NCI-H748 (cell line): ENCODE measurements around the gene NDUFB10.
"Not testable (repeated sequence)": the region's sequence is repeated elsewhere in the genome, so short reads cannot be mapped to it uniquely, and the experiment has no call there.

ENCODE experiments used
- DNase-seq: peaks from one replicate; lab custom pipeline; 2025; ENCODE audit not compliant: unreplicated experiment; lab: John Stamatoyannopoulos, UW

The NDUFB10 gene

GRCh38 chr16:1923299-1924034 lies 35.9 kb upstream of the NDUFB10 start:
- peak; percentile 83 for DNase-seq

GRCh38 chr16:1924095-1924494 lies 35.2 kb upstream of the NDUFB10 start:
- DNase-seq, result no peak

GRCh38 chr16:1926271-1926670 lies 33.1 kb upstream of the NDUFB10 start:
- no peak for DNase-seq

GRCh38 chr16:1929105-1929504 lies 30.2 kb upstream of the NDUFB10 start:
- peak; percentile 31 for DNase-seq

GRCh38 chr16:1929578-1930337 lies 29.6 kb upstream of the NDUFB10 start:
- peak; percentile 79 for DNase-seq

GRCh38 chr16:1930338-1930720 lies 29.0 kb upstream of the NDUFB10 start:
- no peak for DNase-seq

- peak; percentile 3 for DNase-seq
Measured at GRCh38 chr16:1932050-1933028, 27.0 kb upstream of the NDUFB10 start.

- DNase-seq, result no peak
Measured at GRCh38 chr16:1933097-1933661, 26.2 kb upstream of the NDUFB10 start.

GRCh38 chr16:1936945-1937479 lies 22.3 kb upstream of the NDUFB10 start:
- no peak for DNase-seq

GRCh38 chr16:1938316-1938715 lies 21.0 kb upstream of the NDUFB10 start:
- no peak for DNase-seq

GRCh38 chr16:1938910-1939309 lies 20.4 kb upstream of the NDUFB10 start:
- DNase-seq, result no peak

GRCh38 chr16:1939833-1940232 lies 19.5 kb upstream of the NDUFB10 start:
- not testable (repeated sequence) for DNase-seq

GRCh38 chr16:1940273-1941161 lies 18.8 kb upstream of the NDUFB10 start:
- DNase-seq, result no peak

GRCh38 chr16:1941162-1942046 lies 17.9 kb upstream of the NDUFB10 start:
- DNase-seq, result no peak

- DNase-seq, result no peak
Measured at GRCh38 chr16:1942047-1942809, 17.1 kb upstream of the NDUFB10 start.

GRCh38 chr16:1942810-1943726 lies 16.3 kb upstream of the NDUFB10 start, which contains the start of gene MSRB1:
TSS of gene MSRB1 (minus strand) at chr16:1943199. CDS start at chr16:1943156, 43 bp downstream.
- peak; percentile 97 for DNase-seq
